HCT116 (cell line): ENCODE data around the gene CAMK1D. TPM values are rescaled to one million over a fixed set of nuclear protein-coding genes. Genes with fewer than 3 reads are reported as not detected.

ENCODE experiments used
- ATAC-seq: fragments of 200-7000 bp; cut with Tn5 transposase; 2 replicates; pipeline ENCODE4 v1.9.1; 2020; ENCODE audit warnings: mild to moderate bottlenecking, moderate library complexity
- BruUV-seq: library from RNA; stranded (reverse); fragments of 400-500 nt; replicated peaks from 2 replicates; lab custom pipeline; 2021; lab: Mats Ljungman, UMichigan
- CTCF ChIA-PET: fragments of 300-600 bp; sonication (Branson Sonifier 250); formaldehyde crosslinking; loops from one replicate; lab custom pipeline; 2021; ENCODE audit warnings: antibody characterized with exemption; lab: Charles Lee
- POLR2A ChIA-PET: fragments of 300-600, 350-600 bp; sonication (Branson Sonifier 250); formaldehyde crosslinking; loops from one replicate; lab custom pipeline; 2021; ENCODE audit warnings: antibody characterized with exemption; lab: Charles Lee
- RAD21 ChIA-PET, 2 experiments: fragments of 300-600 bp; sonication (Branson Sonifier 250); formaldehyde crosslinking; loops; one replicate each; lab custom pipeline; 2023; ENCODE audit warnings: low total read pairs in 2 of 2; ENCODE audit not compliant: uncharacterized antibody in 2 of 2, unreplicated experiment in 2 of 2, low non-redundant PET in 1 of 2; lab: Charles Lee
- DNase-seq: peaks from one replicate; pipeline ENCODE4 v3.0.0-alpha.2; 2010; ENCODE audit warnings: low read depth, low spot score
- H2AFZ ChIP-seq: fragments of 200-600 bp; shearing (Covaris generic), sonication (generic); 2 replicates; pipeline ENCODE4 v1.6.1; 2017; ENCODE audit warnings: low read depth, mixed run types, mixed read lengths, antibody characterized with exemption, low read length; ENCODE audit not compliant: poor library complexity, severe bottlenecking
- H3K27ac ChIP-seq: 2 replicates; pipeline ENCODE4 v1.5.1; 2012; ENCODE audit warnings: low read depth, low read length
- H3K27me3 ChIP-seq: fragments of 200-600 bp; sonication (generic); 2 replicates; pipeline ENCODE4 v1.6.1; 2016; ENCODE audit warnings: mixed run types, low read length, mixed read lengths; ENCODE audit not compliant: insufficient read depth
- H3K36me3 ChIP-seq, 2 experiments: fragments of 200-500 bp in 1 of 2; fragments of 200-600 bp in 1 of 2; sonication (Bioruptor generic) in 1 of 2; sonication (generic) in 1 of 2; 2 replicates each; pipeline versions ENCODE4 v1.5.1 to v1.6.1; 2014 to 2016; ENCODE audit warnings: low read length in 2 of 2, inconsistent platforms in 1 of 2, mixed read lengths in 1 of 2, mixed run types in 1 of 2; ENCODE audit not compliant: insufficient read depth in 2 of 2, control insufficient read depth in 1 of 2
- H3K4me1 ChIP-seq, 2 experiments: fragments of 200-600 bp in 1 of 2; sonication (generic) in 1 of 2; 2 replicates each; pipeline versions ENCODE4 v1.5.1 to v1.6.1; 2012 to 2017; ENCODE audit warnings: low read length in 2 of 2, inconsistent platforms in 1 of 2, mild to moderate bottlenecking in 1 of 2, mixed read lengths in 1 of 2, mixed run types in 1 of 2, moderate library complexity in 1 of 2; ENCODE audit not compliant: insufficient read depth in 2 of 2, control insufficient read depth in 1 of 2
- H3K4me2 ChIP-seq: fragments of 200-600 bp; sonication (generic); 2 replicates; pipeline ENCODE4 v1.6.1; 2017; ENCODE audit warnings: mixed run types, low read length, mixed read lengths
- H3K4me3 ChIP-seq, 2 experiments: fragments of 200-600 bp in 1 of 2; sonication (generic) in 1 of 2; replicated peaks in 1 of 2; 2 replicates each; pipeline ENCODE4 v1.5.1; 2011 to 2016; ENCODE audit warnings: low read length in 2 of 2, control low read depth in 1 of 2, low read depth in 1 of 2, mild to moderate bottlenecking in 1 of 2, mixed read lengths in 1 of 2, mixed run types in 1 of 2
- H3K79me2 ChIP-seq: fragments of 200-600 bp; sonication (generic); 2 replicates; pipeline ENCODE4 v1.6.1; 2017; ENCODE audit warnings: mild to moderate bottlenecking, mixed run types, low read length, moderate library complexity, mixed read lengths; ENCODE audit not compliant: insufficient read depth
- H3K9ac ChIP-seq: fragments of 200-600 bp; sonication (generic); 2 replicates; pipeline ENCODE4 v1.6.1; 2016; ENCODE audit warnings: low read length, mixed read lengths
- H3K9me2 ChIP-seq: fragments of 200-600 bp; sonication (generic), shearing (Covaris generic); 2 replicates; pipeline ENCODE4 v1.6.1; 2017; ENCODE audit warnings: mixed run types, mild to moderate bottlenecking, moderate library complexity; ENCODE audit not compliant: insufficient read depth
- H3K9me3 ChIP-seq, 2 experiments: fragments of 200-500 bp in 1 of 2; fragments of 200-600 bp in 1 of 2; sonication (Bioruptor generic) in 1 of 2; sonication (generic) in 1 of 2; 2 replicates each; pipeline ENCODE4 v1.6.1; 2014 to 2017; ENCODE audit warnings: low read length in 2 of 2, mixed read lengths in 2 of 2, inconsistent platforms in 1 of 2, low read depth in 1 of 2, mild to moderate bottlenecking in 1 of 2, mixed run types in 1 of 2, moderate library complexity in 1 of 2; ENCODE audit not compliant: control insufficient read depth in 1 of 2, insufficient read depth in 1 of 2
- H4K20me1 ChIP-seq: fragments of 200-600 bp; sonication (generic), shearing (Covaris generic); 2 replicates; pipeline ENCODE4 v1.6.1; 2017; ENCODE audit warnings: mixed run types, mild to moderate bottlenecking, moderate library complexity; ENCODE audit not compliant: insufficient read depth
- CEBPB ChIP-seq: IDR thresholded peaks from 2 replicates; pipeline ENCODE4 v1.6.1; 2012; ENCODE audit warnings: low read depth
- ELF1 ChIP-seq: IDR thresholded peaks from 2 replicates; pipeline ENCODE4 v1.6.1; 2012; ENCODE audit warnings: low read depth, borderline replicate concordance
- EZH2phosphoT487 ChIP-seq: fragments of 200-600 bp; IDR thresholded peaks from 2 replicates; pipeline ENCODE4 v1.6.1; 2018; ENCODE audit warnings: antibody characterized with exemption, borderline replicate concordance
- JUND ChIP-seq: IDR thresholded peaks from 2 replicates; pipeline ENCODE4 v1.6.1; 2012
- MAX ChIP-seq: IDR thresholded peaks from 2 replicates; pipeline ENCODE4 v1.6.1; 2012
- RAD21 ChIP-seq: IDR thresholded peaks from 2 replicates; pipeline ENCODE4 v1.6.1; 2012; ENCODE audit warnings: low read depth, mild to moderate bottlenecking
- ZFX ChIP-seq: fragments of 450-650 bp; IDR thresholded peaks from 2 replicates; pipeline ENCODE4 v1.6.1; 2017
- ZNF274 ChIP-seq: fragments of 200-500 bp; sonication (Bioruptor generic); IDR thresholded peaks from 2 replicates; pipeline ENCODE4 v1.6.1; 2014; ENCODE audit warnings: mild to moderate bottlenecking, low read depth, low read length, inconsistent platforms
- intact Hi-C: fragments of 100-400 bp; cut with micrococcal nuclease; formaldehyde crosslinking; loops from 2 replicates; pipeline ENCODE4 v1.10.0; 2022
- total RNA-seq: library from RNA; stranded (reverse); gene quantifications from one replicate; pipeline ENCODE4 v1.2.1, GENCODE V29; 2021; ENCODE audit not compliant: unreplicated experiment
- TF ChIP-seq, protein P1 (sequence below): IDR thresholded peaks from 2 replicates; pipeline ENCODE4 v1.6.1; 2012
- TF ChIP-seq, protein P2 (sequence below), 3 experiments: fragments of 200-600 bp in 1 of 3; sonication (generic) in 1 of 3; IDR thresholded peaks in 2 of 3; conservative IDR thresholded peaks in 1 of 3; 2 replicates each; pipeline ENCODE4 v1.5.1; 2012 to 2017; ENCODE audit warnings: low read depth in 2 of 3, low read length in 2 of 3, antibody characterized with exemption in 1 of 3, borderline replicate concordance in 1 of 3, control low read depth in 1 of 3, mild to moderate bottlenecking in 1 of 3, mixed read lengths in 1 of 3, mixed run types in 1 of 3, moderate library complexity in 1 of 3; ENCODE audit not compliant: insufficient read depth in 1 of 3

Gene CAMK1D
- total RNA-seq, 1 experiment from 2014 or later = 9.6 TPM

DNA sequence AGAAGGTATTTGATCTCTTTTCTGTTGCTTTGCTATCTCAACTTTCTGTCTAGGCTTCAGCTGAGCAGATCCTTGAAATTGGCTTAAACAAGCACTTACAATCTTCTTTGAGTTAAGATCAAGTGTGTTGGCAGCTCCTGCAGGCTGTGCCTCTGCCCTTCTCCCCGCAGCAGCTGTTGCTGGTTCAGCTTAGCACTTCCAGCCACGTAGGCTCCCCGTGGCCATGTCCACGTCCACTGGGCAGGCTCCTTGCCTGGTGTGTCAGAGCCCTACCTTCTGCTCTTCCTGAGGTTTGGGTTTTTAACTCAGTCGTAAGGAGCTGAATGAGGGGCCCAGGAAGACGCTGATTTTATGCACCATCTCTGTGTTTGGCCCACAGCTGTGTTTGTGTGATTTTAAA, 47.2 kb downstream of the CAMK1D start:
- RAD21 ChIA-PET = no interaction called here
- Histone ChIP-seq H3K4me2 (no peak overlapping the region), H3K9me3 (no peaks in the 10 kb centered on the region), H3K9me2 (no peaks in the 10 kb centered on the region), H2AFZ (no peak overlapping the region), H3K27ac (no peak overlapping the region), H3K4me1 (no peaks in the 10 kb centered on the region; a peak in 1 of 4 replicates), H4K20me1 (no peaks in the 10 kb centered on the region), H3K27me3 (no peaks in the 10 kb centered on the region), H3K79me2 (no peaks in the 10 kb centered on the region), H3K4me3 (no peak overlapping the region), H3K36me3 (no peaks in the 10 kb centered on the region), H3K9ac (no peak overlapping the region)
- intact Hi-C loops = no loop called here
- CTCF ChIA-PET = no interaction called here
- DNase-seq = no peak
- no TSS peak for BruUV-seq
- no peak for TF ChIP-seq EZH2phosphoT487
- TF ChIP-seq JUND = no peak
- TF ChIP-seq ELF1 = no peak
- no peak for TF ChIP-seq CEBPB
- no peak for TF ChIP-seq RAD21
- TF ChIP-seq MAX = no peak
- TF ChIP-seq, protein P1, sequence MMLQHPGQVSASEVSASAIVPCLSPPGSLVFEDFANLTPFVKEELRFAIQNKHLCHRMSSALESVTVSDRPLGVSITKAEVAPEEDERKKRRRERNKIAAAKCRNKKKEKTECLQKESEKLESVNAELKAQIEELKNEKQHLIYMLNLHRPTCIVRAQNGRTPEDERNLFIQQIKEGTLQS = no peak
- TF ChIP-seq ZNF274 = no peak
- no peak for TF ChIP-seq ZFX
- TF ChIP-seq, protein P2, sequence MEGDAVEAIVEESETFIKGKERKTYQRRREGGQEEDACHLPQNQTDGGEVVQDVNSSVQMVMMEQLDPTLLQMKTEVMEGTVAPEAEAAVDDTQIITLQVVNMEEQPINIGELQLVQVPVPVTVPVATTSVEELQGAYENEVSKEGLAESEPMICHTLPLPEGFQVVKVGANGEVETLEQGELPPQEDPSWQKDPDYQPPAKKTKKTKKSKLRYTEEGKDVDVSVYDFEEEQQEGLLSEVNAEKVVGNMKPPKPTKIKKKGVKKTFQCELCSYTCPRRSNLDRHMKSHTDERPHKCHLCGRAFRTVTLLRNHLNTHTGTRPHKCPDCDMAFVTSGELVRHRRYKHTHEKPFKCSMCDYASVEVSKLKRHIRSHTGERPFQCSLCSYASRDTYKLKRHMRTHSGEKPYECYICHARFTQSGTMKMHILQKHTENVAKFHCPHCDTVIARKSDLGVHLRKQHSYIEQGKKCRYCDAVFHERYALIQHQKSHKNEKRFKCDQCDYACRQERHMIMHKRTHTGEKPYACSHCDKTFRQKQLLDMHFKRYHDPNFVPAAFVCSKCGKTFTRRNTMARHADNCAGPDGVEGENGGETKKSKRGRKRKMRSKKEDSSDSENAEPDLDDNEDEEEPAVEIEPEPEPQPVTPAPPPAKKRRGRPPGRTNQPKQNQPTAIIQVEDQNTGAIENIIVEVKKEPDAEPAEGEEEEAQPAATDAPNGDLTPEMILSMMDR (IDR thresholded peaks at IDR 0.05 in 2 of 3, conservative IDR thresholded peaks at IDR 0.05 in 1 of 3; ENCODE audit: borderline replicate concordance in 1 of 3, insufficient read depth in 1 of 3, low read depth in 2 of 3, low read length in 2 of 3) = no peak
- no peak for ATAC-seq
- POLR2A ChIA-PET = no interaction called here
